Measurements from ENCODE around the gene OGFR.

GRCh38 chr20:62766716-62767115, 37.9 kb upstream of the OGFR start:
- TF ChIP-seq CTCF (IDR thresholded peaks at IDR 0.05; ENCODE audit: insufficient read depth, low read length, poor library complexity, severe bottlenecking) (no peak), EZH2phosphoT487 (conservative IDR thresholded peaks at IDR 0.05; ENCODE audit: low read length) (no peak)

Data from SU-DHL-6 (cell line).